GM12878 (cell line): ENCODE results near the gene ERVFRD-1. TPM values are rescaled to one million over a fixed set of nuclear protein-coding genes. Genes with fewer than 3 reads are reported as not detected.

Source experiments
- BCL11A ChIP-seq: IDR thresholded peaks from 2 replicates; pipeline ENCODE4 v1.6.1; 2011; ENCODE audit warnings: low read depth, low read length
- CREM ChIP-seq: IDR thresholded peaks from 2 replicates; pipeline ENCODE4 v1.6.1; 2014; ENCODE audit warnings: antibody characterized with exemption, low read depth
- ESRRA ChIP-seq: IDR thresholded peaks from 2 replicates; pipeline ENCODE4 v1.6.1; 2012; ENCODE audit warnings: mild to moderate bottlenecking, low read length, improper control_type of control experiment
- FOXK2 ChIP-seq: fragments of 450-650 bp; IDR thresholded peaks from 2 replicates; pipeline ENCODE4 v1.6.1; 2017; ENCODE audit warnings: mild to moderate bottlenecking, moderate library complexity
- HDGF ChIP-seq: fragments of 450-650 bp; IDR thresholded peaks from 2 replicates; pipeline ENCODE4 v1.6.1; 2016; ENCODE audit warnings: antibody characterized with exemption
- MXI1 ChIP-seq: fragments of 150-350 bp; IDR thresholded peaks from 2 replicates; pipeline ENCODE4 v1.6.1; 2011; ENCODE audit warnings: low read depth, mild to moderate bottlenecking, inconsistent platforms, low read length, improper control_type of control experiment
- NFYB ChIP-seq: IDR thresholded peaks from 2 replicates; pipeline ENCODE4 v1.6.1; 2011; ENCODE audit warnings: low read depth, mild to moderate bottlenecking, low read length, improper control_type of control experiment, moderate library complexity; ENCODE audit not compliant: insufficient read depth
- PAX8 ChIP-seq: fragments of 450-650 bp; IDR thresholded peaks from 2 replicates; pipeline ENCODE4 v1.6.1; 2017; ENCODE audit warnings: mild to moderate bottlenecking, moderate library complexity
- RCOR1 ChIP-seq: conservative IDR thresholded peaks from 2 replicates; pipeline ENCODE4 v1.6.1; 2012; ENCODE audit warnings: low read depth, low read length, improper control_type of control experiment
- RELA ChIP-seq: fragments of 450-650 bp; IDR thresholded peaks from 2 replicates; pipeline ENCODE4 v1.8.0; 2014; ENCODE audit warnings: borderline replicate concordance; ENCODE audit not compliant: partially characterized antibody
- TAF1 ChIP-seq: IDR thresholded peaks from 2 replicates; pipeline ENCODE4 v1.6.1; 2011; ENCODE audit warnings: mild to moderate bottlenecking, low read depth, low read length, borderline replicate concordance
- ZNF274 ChIP-seq: IDR thresholded peaks from one replicate; pipeline ENCODE4 v1.8.0; 2011; ENCODE audit not compliant: insufficient read length, insufficient read depth
- polyA plus RNA-seq, 11 experiments: library from polyadenylated mRNA; depleted of rRNA in 4 of 11; unstranded in 6 of 11; stranded (reverse) in 5 of 11; fragments of >200 nt; fragmentation: Nextera tagmentation in 4 of 11; fragmentation: Illumina TruSeq in 1 of 11; extraction: Ambion mirVana in 4 of 11; extraction: Trizol in 1 of 11; gene quantifications; 1 replicate in 1 of 11; 2 replicates in 10 of 11; pipeline versions ENCODE4 v1.2.1 to v1.2.3, GENCODE V29; 2011 to 2016; ENCODE audit warnings: inconsistent platforms in 2 of 11, missing spikeins in 2 of 11, low read depth in 1 of 11
- total RNA-seq, 4 experiments: library from RNA; depleted of rRNA in 3 of 4; stranded (reverse); fragments of >200 nt in 3 of 4; fragmentation: Illumina TruSeq in 1 of 4; extraction: Trizol in 1 of 4; gene quantifications; 2 replicates each; pipeline versions ENCODE4 v1.2.1 to v1.2.3, GENCODE V29; 2013 to 2021
- TF ChIP-seq, protein P1 (sequence below): fragments of 450-650 bp; IDR thresholded peaks from 2 replicates; pipeline ENCODE4 v1.6.1; 2017; ENCODE audit warnings: mild to moderate bottlenecking, low read depth, inconsistent platforms; ENCODE audit not compliant: poor library complexity, severe bottlenecking
- TF ChIP-seq, protein P2 (sequence below): IDR thresholded peaks from 2 replicates; pipeline ENCODE4 v1.6.1; 2012; ENCODE audit warnings: improper control_type of control experiment, low read depth, low read length; ENCODE audit not compliant: insufficient replicate concordance
- TF ChIP-seq, protein P3 (sequence below): IDR thresholded peaks from 2 replicates; pipeline ENCODE4 v1.6.1; 2011; ENCODE audit warnings: borderline replicate concordance, low read depth, mild to moderate bottlenecking, moderate library complexity, low read length; ENCODE audit not compliant: insufficient read depth, poor library complexity, severe bottlenecking
- TF ChIP-seq, protein P4 (sequence below): fragments of 450-650 bp; IDR thresholded peaks from 2 replicates; pipeline ENCODE4 v1.6.1; 2016; ENCODE audit warnings: mild to moderate bottlenecking, moderate library complexity, borderline replicate concordance

ERVFRD-1 gene
- total and polyA plus RNA-seq, 10 of the 15 experiments (the other 5 are each of a cell fraction or from before 2014, with no cell fraction given), result 0.03 to 0.11 (median 0.07) TPM; not detected in 7

DNA sequence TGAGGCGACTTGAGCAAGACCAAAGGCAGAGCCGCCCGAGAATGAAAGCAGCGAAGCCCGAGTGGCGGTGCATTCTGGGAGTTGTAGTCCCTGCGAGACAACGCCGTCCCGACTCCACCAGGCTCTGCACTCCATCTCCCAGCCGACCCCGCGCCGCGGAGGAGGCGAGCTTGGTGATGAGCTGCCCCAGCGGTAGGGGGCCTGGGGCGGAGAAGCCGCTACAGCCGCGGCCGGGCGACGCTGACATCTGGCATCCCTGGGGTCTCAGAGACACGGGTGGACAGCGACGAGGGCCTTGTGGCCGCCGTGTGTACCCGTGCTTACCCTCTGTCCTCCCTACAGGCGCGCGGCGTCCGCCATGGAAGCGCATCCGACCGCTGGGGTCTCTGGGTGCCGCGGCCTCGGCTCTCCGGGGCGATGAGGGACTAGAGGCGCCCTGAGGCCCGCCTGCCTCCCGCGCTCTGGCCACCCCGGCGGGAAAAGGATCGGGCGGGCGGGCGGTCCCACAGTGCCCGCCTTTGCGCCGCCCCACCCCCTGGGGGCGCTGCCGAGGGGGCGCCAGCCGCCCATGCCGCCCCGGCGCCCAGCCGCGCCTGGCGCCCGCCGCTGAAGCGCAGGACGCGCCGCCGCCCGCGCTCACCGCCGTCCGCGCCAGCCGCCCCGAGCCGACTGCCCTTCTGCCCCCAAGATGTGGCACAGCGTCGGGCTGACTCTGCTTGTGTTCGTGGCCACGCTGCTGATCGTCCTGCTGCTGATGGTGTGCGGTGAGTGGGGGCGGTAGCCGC lies 17.7 kb downstream of the ERVFRD-1 start, which contains the start of gene SMIM13 (continued):
- TF ChIP-seq, protein P1, sequence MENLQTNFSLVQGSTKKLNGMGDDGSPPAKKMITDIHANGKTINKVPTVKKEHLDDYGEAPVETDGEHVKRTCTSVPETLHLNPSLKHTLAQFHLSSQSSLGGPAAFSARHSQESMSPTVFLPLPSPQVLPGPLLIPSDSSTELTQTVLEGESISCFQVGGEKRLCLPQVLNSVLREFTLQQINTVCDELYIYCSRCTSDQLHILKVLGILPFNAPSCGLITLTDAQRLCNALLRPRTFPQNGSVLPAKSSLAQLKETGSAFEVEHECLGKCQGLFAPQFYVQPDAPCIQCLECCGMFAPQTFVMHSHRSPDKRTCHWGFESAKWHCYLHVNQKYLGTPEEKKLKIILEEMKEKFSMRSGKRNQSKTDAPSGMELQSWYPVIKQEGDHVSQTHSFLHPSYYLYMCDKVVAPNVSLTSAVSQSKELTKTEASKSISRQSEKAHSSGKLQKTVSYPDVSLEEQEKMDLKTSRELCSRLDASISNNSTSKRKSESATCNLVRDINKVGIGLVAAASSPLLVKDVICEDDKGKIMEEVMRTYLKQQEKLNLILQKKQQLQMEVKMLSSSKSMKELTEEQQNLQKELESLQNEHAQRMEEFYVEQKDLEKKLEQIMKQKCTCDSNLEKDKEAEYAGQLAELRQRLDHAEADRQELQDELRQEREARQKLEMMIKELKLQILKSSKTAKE, result no peak
- no peak; the same call in 1 of the 2 replicates for TF ChIP-seq FOXK2
- no peak for TF ChIP-seq BCL11A
- TF ChIP-seq, protein P2, sequence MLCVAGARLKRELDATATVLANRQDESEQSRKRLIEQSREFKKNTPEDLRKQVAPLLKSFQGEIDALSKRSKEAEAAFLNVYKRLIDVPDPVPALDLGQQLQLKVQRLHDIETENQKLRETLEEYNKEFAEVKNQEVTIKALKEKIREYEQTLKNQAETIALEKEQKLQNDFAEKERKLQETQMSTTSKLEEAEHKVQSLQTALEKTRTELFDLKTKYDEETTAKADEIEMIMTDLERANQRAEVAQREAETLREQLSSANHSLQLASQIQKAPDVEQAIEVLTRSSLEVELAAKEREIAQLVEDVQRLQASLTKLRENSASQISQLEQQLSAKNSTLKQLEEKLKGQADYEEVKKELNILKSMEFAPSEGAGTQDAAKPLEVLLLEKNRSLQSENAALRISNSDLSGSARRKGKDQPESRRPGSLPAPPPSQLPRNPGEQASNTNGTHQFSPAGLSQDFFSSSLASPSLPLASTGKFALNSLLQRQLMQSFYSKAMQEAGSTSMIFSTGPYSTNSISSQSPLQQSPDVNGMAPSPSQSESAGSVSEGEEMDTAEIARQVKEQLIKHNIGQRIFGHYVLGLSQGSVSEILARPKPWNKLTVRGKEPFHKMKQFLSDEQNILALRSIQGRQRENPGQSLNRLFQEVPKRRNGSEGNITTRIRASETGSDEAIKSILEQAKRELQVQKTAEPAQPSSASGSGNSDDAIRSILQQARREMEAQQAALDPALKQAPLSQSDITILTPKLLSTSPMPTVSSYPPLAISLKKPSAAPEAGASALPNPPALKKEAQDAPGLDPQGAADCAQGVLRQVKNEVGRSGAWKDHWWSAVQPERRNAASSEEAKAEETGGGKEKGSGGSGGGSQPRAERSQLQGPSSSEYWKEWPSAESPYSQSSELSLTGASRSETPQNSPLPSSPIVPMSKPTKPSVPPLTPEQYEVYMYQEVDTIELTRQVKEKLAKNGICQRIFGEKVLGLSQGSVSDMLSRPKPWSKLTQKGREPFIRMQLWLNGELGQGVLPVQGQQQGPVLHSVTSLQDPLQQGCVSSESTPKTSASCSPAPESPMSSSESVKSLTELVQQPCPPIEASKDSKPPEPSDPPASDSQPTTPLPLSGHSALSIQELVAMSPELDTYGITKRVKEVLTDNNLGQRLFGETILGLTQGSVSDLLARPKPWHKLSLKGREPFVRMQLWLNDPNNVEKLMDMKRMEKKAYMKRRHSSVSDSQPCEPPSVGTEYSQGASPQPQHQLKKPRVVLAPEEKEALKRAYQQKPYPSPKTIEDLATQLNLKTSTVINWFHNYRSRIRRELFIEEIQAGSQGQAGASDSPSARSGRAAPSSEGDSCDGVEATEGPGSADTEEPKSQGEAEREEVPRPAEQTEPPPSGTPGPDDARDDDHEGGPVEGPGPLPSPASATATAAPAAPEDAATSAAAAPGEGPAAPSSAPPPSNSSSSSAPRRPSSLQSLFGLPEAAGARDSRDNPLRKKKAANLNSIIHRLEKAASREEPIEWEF, result no peak
- TF ChIP-seq RCOR1, result 0 out of 2 replicates have a peak, but pooled peaks have one; percentile 66
- TF ChIP-seq TAF1, result peak; percentile 70; the same call in 1 of the 2 replicates
- no peak for TF ChIP-seq PAX8
- TF ChIP-seq, protein P3, sequence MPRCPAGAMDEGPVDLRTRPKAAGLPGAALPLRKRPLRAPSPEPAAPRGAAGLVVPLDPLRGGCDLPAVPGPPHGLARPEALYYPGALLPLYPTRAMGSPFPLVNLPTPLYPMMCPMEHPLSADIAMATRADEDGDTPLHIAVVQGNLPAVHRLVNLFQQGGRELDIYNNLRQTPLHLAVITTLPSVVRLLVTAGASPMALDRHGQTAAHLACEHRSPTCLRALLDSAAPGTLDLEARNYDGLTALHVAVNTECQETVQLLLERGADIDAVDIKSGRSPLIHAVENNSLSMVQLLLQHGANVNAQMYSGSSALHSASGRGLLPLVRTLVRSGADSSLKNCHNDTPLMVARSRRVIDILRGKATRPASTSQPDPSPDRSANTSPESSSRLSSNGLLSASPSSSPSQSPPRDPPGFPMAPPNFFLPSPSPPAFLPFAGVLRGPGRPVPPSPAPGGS, result peak; percentile 28
- no peak for TF ChIP-seq RELA
- no peak for TF ChIP-seq HDGF
- peak; percentile 32 for TF ChIP-seq MXI1
- TF ChIP-seq, protein P4, sequence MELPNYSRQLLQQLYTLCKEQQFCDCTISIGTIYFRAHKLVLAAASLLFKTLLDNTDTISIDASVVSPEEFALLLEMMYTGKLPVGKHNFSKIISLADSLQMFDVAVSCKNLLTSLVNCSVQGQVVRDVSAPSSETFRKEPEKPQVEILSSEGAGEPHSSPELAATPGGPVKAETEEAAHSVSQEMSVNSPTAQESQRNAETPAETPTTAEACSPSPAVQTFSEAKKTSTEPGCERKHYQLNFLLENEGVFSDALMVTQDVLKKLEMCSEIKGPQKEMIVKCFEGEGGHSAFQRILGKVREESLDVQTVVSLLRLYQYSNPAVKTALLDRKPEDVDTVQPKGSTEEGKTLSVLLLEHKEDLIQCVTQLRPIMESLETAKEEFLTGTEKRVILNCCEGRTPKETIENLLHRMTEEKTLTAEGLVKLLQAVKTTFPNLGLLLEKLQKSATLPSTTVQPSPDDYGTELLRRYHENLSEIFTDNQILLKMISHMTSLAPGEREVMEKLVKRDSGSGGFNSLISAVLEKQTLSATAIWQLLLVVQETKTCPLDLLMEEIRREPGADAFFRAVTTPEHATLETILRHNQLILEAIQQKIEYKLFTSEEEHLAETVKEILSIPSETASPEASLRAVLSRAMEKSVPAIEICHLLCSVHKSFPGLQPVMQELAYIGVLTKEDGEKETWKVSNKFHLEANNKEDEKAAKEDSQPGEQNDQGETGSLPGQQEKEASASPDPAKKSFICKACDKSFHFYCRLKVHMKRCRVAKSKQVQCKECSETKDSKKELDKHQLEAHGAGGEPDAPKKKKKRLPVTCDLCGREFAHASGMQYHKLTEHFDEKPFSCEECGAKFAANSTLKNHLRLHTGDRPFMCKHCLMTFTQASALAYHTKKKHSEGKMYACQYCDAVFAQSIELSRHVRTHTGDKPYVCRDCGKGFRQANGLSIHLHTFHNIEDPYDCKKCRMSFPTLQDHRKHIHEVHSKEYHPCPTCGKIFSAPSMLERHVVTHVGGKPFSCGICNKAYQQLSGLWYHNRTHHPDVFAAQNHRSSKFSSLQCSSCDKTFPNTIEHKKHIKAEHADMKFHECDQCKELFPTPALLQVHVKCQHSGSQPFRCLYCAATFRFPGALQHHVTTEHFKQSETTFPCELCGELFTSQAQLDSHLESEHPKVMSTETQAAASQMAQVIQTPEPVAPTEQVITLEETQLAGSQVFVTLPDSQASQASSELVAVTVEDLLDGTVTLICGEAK, result no peak
- peak; percentile 80 for TF ChIP-seq CREM
- no peak for TF ChIP-seq ESRRA
- no peak for TF ChIP-seq ZNF274
- TF ChIP-seq NFYB, result no peak
